ENCODE data around the gene FGG. TPM values are rescaled to one million over a fixed set of nuclear protein-coding genes. Genes with fewer than 3 reads are reported as not detected.

The FGG gene
- total and polyA plus RNA-seq, 8 donors = 1.2 to 384 (median 6.7) TPM; not detected in 4

DNA sequence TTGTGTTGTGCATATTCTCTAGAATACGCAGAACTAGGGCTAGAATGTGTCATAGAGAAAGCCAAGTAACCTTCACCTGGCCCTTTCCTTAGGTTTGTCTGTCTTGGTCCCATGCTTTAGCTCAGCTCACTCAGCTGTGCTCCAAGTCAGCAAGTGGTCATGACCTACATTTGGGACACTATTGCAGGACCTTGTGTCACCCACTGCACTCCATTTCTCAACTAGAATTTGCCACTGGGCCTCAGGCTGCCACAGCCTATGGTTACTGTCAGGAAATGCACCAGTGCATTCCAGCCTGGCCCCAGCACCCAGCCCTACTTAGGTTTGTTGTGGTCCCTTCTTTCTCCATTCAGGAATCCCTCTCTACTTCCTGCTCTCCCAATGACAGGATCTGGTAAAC, 7.7 kb upstream of the FGG start:
- DNase-seq = no peak
- intact Hi-C loops (cut with DNase I) = no loop called here
- no peak for ATAC-seq

GRCh38 chr4:154618708-154619315, 6.4 kb upstream of the FGG start:
- no peak overlapping the region for H3K27ac ChIP-seq
- TF ChIP-seq CTCF (IDR thresholded peaks at IDR 0.05) = peak; percentile 33 to 53
- H3K4me1 ChIP-seq = peaks cover 0 to 4% of the 10 kb centered on the region in 2 donors
- no peaks in the 10 kb centered on the region for H3K27me3 ChIP-seq
- no peaks in the 10 kb centered on the region for H3K9me3 ChIP-seq
- DNase-seq (peak in 1 of 4 donors; percentile 46), ATAC-seq (peak; percentile 86)
- intact Hi-C loops (cut with DNase I) = no loop called here
- no peaks in the 10 kb centered on the region for H3K36me3 ChIP-seq
- no peak overlapping the region for H3K4me3 ChIP-seq

More for the DNA sequence above, 7.7 kb upstream of the FGG start:
- TF ChIP-seq CTCF (IDR thresholded peaks at IDR 0.05) = no peak
- Histone ChIP-seq H3K4me1 (peaks cover 0 to 4% of the 10 kb centered on the region in 2 donors), H3K27ac (no peak overlapping the region), H3K36me3 (no peaks in the 10 kb centered on the region), H3K4me3 (no peak overlapping the region), H3K9me3 (no peaks in the 10 kb centered on the region), H3K27me3 (peaks cover 0 to 4% of the 10 kb centered on the region in 2 donors)

DNA sequence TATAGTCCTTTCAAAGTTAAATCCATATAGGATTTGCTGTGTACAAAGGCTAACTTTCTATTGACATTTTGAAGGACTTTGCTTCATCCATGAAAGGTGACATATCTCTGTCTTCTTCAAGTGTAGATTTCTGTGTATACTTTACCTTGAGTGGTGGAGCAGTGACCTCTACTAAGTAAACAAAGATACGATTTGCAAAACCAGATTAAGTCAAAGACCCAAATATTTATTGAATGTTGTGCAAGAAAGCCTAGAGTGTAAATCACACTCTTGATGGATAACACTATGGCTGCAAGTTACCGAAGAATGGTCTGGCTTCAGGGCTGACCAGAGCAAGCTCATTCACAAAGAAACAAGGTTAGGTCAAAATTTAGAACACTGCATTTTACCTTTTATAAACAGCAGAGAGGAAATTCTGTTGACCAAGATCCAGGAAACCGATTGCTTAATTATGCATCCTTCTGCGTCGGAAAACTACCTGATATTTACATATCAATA, 5.4 kb upstream of the FGG start:
- Histone ChIP-seq H3K4me3 (no peak overlapping the region), H3K36me3 (no peaks in the 10 kb centered on the region), H3K27me3 (no peaks in the 10 kb centered on the region), H3K4me1 (peaks cover 0 to 4% of the 10 kb centered on the region in 2 donors), H3K27ac (no peak overlapping the region), H3K9me3 (no peaks in the 10 kb centered on the region)
- DNase-seq (no peak), ATAC-seq (no peak)
- intact Hi-C loops (cut with DNase I) = no loop called here
- TF ChIP-seq CTCF (IDR thresholded peaks at IDR 0.05) = no peak

GRCh38 chr4:154616731-154617130, 4.3 kb upstream of the FGG start:
- no peak overlapping the region for H3K4me3 ChIP-seq
- no peak for TF ChIP-seq CTCF (IDR thresholded peaks at IDR 0.05)
- peaks cover 0 to 4% of the 10 kb centered on the region in 2 donors for H3K4me1 ChIP-seq
- ATAC-seq = no peak
- no peaks in the 10 kb centered on the region for H3K9me3 ChIP-seq
- no peak for DNase-seq
- H3K27me3 ChIP-seq = no peaks in the 10 kb centered on the region
- H3K27ac ChIP-seq = no peak overlapping the region
- no peaks in the 10 kb centered on the region for H3K36me3 ChIP-seq
- intact Hi-C loops (cut with DNase I) = no loop called here

GRCh38 chr4:154616287-154616686, 3.8 kb upstream of the FGG start:
- no peaks in the 10 kb centered on the region for H3K9me3 ChIP-seq
- H3K4me1 ChIP-seq = peaks cover 0 to 4% of the 10 kb centered on the region in 2 donors
- no peak for DNase-seq
- H3K4me3 ChIP-seq = no peak overlapping the region
- no peaks in the 10 kb centered on the region for H3K36me3 ChIP-seq
- H3K27me3 ChIP-seq = no peaks in the 10 kb centered on the region
- intact Hi-C loops (cut with DNase I) = no loop called here
- no peak for ATAC-seq
- no peak overlapping the region for H3K27ac ChIP-seq
- no peak for TF ChIP-seq CTCF (IDR thresholded peaks at IDR 0.05)
